GM19397 (cell line): Measurements from ENCODE around the gene CST7.

ENCODE experiments used
- ATAC-seq: cut with Tn5 transposase; IDR thresholded peaks from one replicate; pipeline ENCODE4 v1.9.1; 2021; ENCODE audit warnings: mild to moderate bottlenecking, moderate library complexity; ENCODE audit not compliant: unreplicated experiment

The CST7 gene

DNA sequence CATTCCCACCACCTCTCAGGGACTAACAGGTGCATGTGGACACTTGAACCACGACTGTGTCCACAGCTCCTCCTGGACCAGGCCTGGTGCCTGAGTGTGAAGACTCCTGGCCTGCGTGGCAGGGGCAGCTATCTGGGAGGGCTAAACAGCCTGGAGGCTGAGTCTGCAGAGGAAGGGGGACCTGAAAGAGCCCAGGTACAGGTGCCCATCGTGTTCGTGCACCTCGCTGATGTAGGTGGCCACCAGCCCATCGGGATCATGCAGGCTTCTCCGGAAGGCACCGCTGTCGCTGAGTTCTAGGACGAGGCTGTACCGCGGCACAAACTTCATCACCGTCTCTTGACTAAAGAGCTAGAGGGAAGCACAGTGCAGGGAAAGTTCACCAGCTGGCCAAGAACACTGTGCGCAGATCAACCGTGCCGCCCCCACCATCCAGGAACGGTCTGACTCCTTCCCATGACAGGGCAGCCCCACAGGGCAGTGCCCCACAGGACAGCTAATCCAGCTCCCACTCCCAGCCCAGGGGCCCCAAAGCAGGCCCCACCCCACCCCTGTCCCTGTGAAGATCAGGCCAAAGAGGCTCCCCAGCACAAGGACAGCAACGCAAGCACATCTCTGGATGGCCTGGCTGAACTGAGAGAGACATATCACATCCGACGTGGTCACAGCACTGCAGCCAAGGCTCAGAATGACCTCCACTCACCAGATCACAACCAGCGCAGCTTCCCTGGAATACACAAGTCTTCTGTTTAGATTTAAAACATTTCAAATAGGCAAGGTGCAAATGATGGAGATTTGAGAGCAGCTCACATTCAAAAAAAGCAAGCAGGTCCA lies 14.8 kb downstream of the CST7 start:
- no peak for ATAC-seq

DNA sequence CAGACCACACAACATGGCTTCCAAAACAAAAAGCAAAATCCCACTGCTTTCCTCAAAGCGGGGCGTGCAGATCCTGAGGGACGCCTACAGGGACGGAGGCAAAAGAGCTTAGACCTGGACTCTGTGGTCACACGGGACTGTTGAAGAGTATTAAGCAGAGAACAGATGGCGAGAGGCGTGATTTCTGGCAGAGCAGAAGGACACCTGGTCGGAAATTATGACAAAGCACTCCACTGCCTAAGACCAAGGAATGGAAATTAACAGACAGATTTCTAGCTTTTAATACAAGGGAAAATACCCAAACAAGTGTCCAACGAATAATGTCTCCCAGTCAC lies 15.4 kb downstream of the CST7 start:
- ATAC-seq: no peak

GRCh38 chr20:24965065-24965919 lies 16.2 kb downstream of the CST7 start:
- no peak for ATAC-seq

DNA sequence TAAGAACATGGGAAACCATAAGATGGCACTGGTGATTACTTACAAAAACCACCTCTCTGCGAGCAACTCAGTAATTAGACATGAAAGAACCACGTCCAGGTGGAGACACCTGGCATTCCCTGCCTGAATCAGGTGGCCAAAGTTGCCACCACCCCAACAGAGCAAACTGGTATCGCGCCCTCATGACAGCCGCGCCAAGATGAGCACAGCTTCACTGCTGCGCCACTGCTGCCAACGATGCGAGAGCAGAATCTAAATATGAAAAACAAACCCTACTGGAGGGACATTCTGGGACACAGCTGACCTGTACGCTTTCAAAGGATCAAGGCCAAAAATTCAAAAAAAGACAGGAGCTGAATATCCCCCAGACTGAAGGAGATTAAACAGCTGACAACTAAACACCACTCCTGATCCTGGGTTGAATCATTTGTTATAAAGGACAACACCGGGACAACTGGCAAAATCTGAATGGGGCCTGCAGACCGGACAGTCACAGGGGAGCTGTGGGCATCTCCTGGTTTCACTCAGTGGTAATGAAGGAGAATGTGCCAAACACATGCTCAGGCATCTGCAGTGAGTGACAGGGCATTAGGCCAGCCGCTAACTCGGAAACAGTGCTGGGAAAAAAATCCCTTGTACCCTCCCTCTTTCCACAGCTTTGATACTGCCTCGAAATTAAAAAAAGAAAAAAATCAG lies 17.4 kb downstream of the CST7 start:
- ATAC-seq: no peak

DNA sequence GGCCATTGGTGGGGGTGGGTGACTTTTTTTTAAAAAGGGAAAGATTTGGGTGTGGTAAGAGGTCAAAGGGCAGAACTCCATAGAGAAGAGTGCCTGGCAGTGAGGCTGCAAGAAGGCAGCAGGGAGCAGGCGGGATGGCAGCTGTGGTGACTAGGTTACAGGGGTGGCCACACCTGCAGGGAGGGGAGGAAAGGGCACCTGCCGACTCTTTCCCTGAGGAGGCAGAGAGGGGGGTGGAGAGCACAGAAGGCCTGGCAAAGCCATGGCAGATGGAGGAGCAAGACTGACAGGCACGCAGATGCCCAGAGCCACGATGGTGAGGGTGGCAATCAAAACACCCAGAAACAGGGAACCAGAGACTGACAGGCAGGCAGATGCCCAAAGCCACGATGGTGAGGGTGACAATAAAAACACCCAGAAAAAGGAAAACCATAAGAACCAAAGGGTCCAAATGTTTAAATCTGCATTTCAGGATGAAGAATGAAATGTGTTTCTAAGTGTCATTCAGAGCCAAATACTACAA lies 19.3 kb downstream of the CST7 start:
- no peak for ATAC-seq

GRCh38 chr20:24969186-24970029 lies 20.3 kb downstream of the CST7 start:
- ATAC-seq: no peak

- ATAC-seq: no peak
Measured at GRCh38 chr20:24970030-24970553, 21.0 kb downstream of the CST7 start.

GRCh38 chr20:24970754-24971153 lies 21.7 kb downstream of the CST7 start:
- no peak for ATAC-seq

DNA sequence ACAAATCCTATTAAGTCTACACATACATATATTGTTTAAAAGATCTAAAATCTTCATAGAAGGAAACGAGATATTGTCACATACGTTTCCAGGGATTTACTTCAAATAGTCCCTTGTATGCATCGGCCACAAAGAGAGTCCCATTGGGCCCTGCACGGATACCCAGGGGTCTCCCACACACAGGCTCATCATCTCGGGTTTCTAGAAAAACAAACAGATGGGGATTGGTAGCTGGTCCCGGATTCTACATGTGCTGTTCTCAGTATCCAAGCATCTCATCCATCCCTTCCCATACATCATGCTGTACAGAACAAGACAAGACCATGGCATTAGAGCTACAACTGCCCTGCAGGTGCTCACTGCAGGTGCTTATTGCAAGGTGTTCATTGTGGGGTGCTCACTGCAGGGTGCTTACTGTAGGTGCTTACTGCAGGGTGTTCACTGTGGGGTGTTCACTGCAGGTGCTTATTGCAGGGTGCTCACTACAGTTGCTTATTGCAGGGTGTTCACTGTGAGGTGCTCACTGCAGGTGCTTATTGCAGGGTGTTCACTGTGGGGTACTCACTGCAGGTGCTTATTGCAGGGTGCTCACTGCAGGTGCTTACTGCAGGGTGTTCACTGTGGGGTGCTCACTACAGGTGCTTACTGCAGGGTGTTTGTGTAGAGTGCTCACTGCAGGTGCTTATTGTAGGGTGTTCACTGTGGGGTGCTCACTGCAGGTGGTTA lies 22.5 kb downstream of the CST7 start:
- no peak for ATAC-seq

- ATAC-seq: no peak
Measured at GRCh38 chr20:24972341-24972740, 23.3 kb downstream of the CST7 start.

- ATAC-seq: no peak
Measured at GRCh38 chr20:24977336-24977735, 28.3 kb downstream of the CST7 start.

GRCh38 chr20:24977797-24978196 lies 28.7 kb downstream of the CST7 start:
- ATAC-seq: no peak

DNA sequence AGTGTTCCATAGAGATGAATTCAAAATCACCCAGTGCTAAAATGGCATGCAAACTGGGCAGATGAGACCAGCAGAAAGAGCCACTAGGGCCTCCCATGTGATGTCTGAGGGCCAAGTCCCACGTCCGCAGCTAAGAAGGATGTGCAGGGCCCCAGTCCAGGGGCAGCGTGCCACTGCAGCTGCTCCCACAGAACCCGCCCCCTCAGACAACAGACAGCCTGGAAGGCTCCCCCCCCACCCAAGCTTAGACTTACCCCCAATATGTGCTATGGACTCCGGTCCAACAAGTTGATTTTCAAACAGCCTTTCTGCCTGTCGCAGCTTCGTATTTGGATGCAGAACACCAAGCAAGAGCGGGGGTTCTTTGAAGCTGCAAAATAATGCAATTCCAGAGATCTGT lies 29.4 kb downstream of the CST7 start:
- no peak for ATAC-seq

GRCh38 chr20:24979036-24979960 lies 30.2 kb downstream of the CST7 start:
- ATAC-seq: no peak

GRCh38 chr20:24980291-24981053 lies 31.4 kb downstream of the CST7 start:
- no peak for ATAC-seq

- ATAC-seq: no peak
Measured at GRCh38 chr20:24981282-24981681, 32.2 kb downstream of the CST7 start.

- no peak for ATAC-seq
Measured at GRCh38 chr20:24981790-24982189, 32.7 kb downstream of the CST7 start.

GRCh38 chr20:24983896-24984295 lies 34.8 kb downstream of the CST7 start:
- ATAC-seq: no peak
